Occipital lobe (tissue), 2 donors: ENCODE measurements around the gene NBEAL2. TPM values are rescaled to one million over a fixed set of nuclear protein-coding genes. Genes with fewer than 3 reads are reported as not detected.

Source experiments
- DNase-seq: peaks from one replicate; lab custom pipeline; 2025; lab: John Stamatoyannopoulos, UW
- total RNA-seq: library from RNA; depleted of rRNA; stranded (reverse); fragments of >200 nt; gene quantifications from one replicate; pipeline ENCODE4 v1.2.3, GENCODE V29; 2014

The NBEAL2 gene
- total RNA-seq, 1 donor from 2014 or later = 3.3 TPM

GRCh38 chr3:46944191-46944590 is 35.3 kb upstream of the NBEAL2 start:
- DNase-seq = no peak

GRCh38 chr3:46946416-46946815 is 33.0 kb upstream of the NBEAL2 start:
- no peak for DNase-seq

- no peak for DNase-seq
Measured at GRCh38 chr3:46946856-46947545, 32.5 kb upstream of the NBEAL2 start.

GRCh38 chr3:46947546-46947901 is 31.9 kb upstream of the NBEAL2 start:
- DNase-seq = no peak

GRCh38 chr3:46947981-46948791 is 31.3 kb upstream of the NBEAL2 start:
- DNase-seq = no peak

- DNase-seq = no peak
Measured at GRCh38 chr3:46948830-46949671, 30.4 kb upstream of the NBEAL2 start.

- no peak for DNase-seq
Measured at GRCh38 chr3:46950177-46950576, 29.3 kb upstream of the NBEAL2 start.

GRCh38 chr3:46950650-46951241 is 28.7 kb upstream of the NBEAL2 start:
- DNase-seq = no peak

- no peak for DNase-seq
Measured at GRCh38 chr3:46952813-46953212, 26.7 kb upstream of the NBEAL2 start.

GRCh38 chr3:46953234-46954010 is 26.0 kb upstream of the NBEAL2 start:
- no peak for DNase-seq

- DNase-seq = no peak
Measured at GRCh38 chr3:46954178-46954577, 25.3 kb upstream of the NBEAL2 start.

GRCh38 chr3:46955157-46955556 is 24.3 kb upstream of the NBEAL2 start:
- no peak for DNase-seq

GRCh38 chr3:46955801-46956259 is 23.6 kb upstream of the NBEAL2 start:
- DNase-seq = no peak

GRCh38 chr3:46957092-46957820 is 22.2 kb upstream of the NBEAL2 start:
- DNase-seq = no peak

- DNase-seq = no peak
Measured at GRCh38 chr3:46958467-46959160, 20.9 kb upstream of the NBEAL2 start.

- no peak for DNase-seq
Measured at GRCh38 chr3:46959161-46959511, 20.3 kb upstream of the NBEAL2 start.

- no peak for DNase-seq
Measured at GRCh38 chr3:46960081-46960701, 19.3 kb upstream of the NBEAL2 start.

- DNase-seq = no peak
Measured at GRCh38 chr3:46960835-46961234, 18.6 kb upstream of the NBEAL2 start.

GRCh38 chr3:46962427-46962826 is 17.0 kb upstream of the NBEAL2 start:
- DNase-seq = no peak
